Stimulated activated CD4-positive, alpha-beta T cell treated with anti-CD3 and anti-CD28 coated beads, Interleukin-4, amount 100 ng/mL, for 24 hours (primary cell): Measurements from ENCODE around the gene PPM1F.
A peak's percentile ranks its signal among the peaks of the same experiment; 100 is the strongest.
"Not testable (repeated sequence)": the region's sequence is repeated elsewhere in the genome, so short reads cannot be mapped to it uniquely, and the experiment has no call there.

Source experiments
- DNase-seq: peaks from one replicate; pipeline ENCODE4 v3.0.0-alpha.2; 2020

The PPM1F gene

DNA sequence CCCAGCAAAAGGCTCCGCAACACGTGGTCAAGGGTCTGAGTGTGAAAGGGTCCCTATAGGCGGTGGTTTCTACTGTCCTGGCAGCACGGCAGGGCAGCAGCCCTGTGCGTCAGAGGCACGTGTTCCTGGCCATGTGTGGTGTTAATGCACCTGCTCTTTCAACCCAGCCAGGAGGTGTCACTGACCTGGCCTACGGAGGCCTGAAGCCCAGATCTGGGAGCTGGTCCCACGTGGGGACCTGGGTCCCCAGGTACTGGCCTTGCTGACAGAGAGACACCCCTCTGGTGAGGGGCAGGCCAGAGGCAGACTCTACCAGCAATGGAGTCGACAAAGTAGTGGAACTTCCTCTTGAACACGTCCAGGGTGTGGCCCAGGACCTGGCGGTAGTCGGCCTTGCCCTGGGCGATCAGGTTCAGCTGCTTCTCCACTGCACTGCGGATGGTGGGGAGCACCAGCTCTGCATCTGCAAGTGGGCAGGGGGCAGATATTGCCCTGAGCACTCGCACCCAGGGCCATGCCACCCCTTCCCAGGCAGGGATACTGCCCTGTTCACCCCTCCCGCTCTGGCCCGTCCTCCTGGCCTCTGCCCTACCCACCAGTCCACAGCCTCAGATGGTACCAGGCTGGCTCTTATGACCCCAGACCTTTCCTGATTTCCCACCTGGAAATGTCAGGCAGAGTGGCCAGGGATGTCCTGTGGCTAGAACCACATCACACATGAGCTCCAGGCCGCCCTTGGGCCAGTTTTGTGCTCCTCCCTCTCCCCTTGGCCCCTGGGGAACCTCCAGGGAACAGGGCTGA lies 6.8 kb upstream of the PPM1F start:
- no peak for DNase-seq

DNA sequence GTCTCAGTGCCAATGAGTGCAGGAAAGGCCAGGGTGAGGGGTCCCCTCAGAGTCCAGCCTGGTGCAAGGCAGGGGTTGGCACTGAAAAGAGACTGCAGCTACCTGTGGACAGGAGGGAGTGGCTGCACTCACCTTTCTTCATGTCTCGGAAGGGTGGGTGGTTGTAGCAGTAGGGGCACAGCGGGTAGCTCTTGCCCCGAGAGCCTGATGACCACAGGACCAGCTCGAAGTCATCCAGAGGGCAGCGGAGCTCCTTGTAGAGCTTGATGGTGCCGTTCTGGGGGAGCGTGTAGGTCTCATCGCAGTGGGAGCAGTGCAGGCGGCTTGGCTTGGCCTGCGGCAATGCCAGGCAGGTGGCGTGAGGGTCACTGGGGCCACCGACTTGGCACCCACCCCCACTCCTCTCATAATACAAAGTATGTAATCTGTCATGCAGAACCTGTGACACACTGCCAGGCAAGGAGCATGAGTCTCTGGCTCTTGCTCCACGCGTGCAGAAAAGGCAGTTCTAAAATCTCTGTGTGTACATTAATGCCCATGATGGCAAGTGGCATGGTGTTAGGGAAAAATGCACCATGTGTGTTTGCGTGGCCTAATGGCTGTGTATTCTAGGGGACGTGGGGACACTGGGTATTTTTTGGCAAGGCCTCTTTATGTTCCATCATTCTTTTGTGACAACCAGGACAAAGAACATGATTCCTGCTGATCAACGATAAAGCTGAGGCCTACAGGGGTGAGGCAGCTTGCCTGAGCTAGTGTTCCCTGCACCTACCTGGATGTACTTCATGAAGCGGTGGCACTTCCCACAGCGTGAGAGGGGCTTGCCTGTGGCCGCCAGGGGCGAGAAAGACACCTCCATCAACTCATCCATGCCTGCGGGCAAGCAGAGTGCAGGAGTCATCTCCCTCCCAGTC lies 6.0 kb upstream of the PPM1F start:
- no peak for DNase-seq

DNA sequence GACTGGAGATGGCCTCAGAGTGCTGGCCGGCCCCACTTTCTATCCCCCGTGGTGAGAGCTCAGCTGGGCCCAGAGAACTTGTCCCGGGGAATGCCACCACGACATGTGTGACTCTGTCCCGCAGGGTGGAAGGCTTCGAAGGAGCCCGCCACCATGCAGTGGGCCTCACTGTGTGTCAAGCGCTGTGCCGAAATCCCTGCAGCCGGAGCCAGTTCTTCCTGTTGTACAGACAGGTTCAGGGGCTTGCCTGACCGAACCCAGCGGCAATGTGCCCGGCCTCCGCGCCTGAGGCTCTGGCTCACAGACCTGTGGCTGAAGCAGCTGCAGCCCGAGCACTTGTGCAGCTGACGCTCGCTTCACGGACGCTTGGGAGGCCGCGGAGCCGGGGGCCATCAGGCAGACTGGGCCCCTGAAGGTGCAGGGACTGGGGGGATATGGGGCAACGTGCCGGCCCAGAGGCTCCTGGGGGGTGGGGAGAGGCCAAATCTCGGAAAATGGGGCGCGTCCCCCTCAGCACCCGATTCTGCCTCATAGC lies 650 bp downstream of the PPM1F start:
- peak; percentile 11 for DNase-seq

DNA sequence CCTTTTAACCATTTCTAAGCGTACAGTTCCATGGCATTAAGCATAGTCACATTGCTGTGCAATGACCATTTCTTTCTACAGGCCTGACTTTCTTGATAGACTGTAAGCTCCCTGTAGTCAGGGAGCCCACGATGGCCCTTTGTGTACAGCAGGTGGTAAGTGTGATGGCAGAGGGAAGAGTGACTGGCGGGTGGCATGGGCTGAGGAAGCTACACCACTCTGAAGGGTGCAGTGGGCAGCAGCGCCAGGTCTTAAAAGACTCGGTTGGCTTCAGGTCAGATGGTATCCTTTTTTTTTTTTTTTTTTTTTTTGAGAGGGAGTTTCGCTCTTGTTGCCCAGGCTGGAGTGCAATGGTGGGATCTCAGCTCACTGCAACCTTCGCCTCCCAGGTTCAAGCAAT lies 1.6 kb downstream of the PPM1F start:
- DNase-seq, result no peak

DNA sequence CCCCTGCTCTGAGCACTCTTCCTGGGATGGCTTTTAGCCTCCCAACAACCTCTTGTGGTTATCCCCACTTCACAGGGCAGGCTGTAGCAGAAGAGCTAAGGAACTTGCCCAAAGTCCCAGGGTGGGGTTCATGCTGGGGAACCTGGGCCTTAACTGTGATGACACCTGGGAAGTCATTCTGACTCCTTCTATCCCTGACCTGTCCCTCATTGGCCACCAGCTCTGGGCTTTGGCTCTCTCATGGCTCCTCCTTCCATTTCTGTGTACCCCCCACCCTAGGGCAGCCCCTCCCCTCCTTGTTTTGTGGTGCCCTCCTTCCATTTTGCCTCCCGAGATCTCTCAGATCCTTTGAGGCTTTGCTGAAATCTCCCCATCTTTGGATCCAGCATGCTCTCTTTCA lies 2.7 kb downstream of the PPM1F start:
- no peak for DNase-seq

DNA sequence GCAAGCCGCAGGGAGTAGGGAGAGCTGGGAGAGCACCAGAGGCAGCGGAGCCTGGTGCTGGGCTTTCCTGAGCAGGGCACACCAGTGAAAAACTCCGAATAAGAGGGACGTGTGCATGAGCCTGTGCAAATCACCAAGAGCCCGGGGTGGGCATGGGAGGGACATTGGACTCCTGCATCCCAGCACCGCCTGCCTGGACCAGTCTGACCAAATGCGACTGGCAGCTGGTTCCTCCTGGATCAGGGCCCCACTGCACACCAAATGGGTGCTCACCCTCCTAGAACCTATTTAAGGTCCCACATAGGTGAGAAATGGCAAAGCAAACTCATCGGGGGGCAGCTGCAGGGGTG lies 3.1 kb downstream of the PPM1F start:
- no peak for DNase-seq

DNA sequence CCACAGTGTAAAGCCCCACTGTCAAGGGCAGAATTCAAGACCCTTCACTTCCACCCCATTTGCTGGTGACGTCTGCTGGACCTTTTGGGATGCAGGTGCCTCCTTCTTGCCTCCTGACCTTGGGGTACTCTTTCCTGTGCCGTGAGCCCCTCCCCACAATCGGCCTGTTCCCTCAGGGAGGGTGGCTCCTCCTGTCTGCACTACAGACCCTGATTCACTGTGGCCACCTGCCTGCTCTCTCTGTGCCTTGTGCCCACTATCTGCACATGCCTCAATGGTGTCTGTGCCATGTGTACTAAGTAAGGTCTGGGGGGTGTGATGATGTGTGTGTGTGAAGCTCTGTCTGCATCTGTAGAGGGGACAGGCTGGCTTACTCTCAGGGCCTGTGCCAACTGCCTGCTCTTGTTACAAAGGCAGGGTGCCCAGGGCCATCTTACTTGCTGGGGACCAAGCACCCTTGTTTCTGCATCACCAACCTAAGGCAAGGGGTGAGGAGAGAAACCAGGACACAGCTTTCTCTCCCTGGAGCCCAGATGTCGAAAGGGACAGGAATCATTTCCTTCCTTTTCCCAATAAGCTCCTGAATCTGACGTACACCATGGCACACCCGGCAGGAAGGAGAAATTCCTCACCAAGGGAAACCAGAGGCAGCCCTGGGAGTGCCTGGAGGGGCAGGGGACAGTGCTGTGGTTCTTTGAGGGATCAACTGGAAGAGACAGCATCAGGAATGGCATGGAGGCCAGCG lies 3.7 kb downstream of the PPM1F start:
- DNase-seq, result no peak

DNA sequence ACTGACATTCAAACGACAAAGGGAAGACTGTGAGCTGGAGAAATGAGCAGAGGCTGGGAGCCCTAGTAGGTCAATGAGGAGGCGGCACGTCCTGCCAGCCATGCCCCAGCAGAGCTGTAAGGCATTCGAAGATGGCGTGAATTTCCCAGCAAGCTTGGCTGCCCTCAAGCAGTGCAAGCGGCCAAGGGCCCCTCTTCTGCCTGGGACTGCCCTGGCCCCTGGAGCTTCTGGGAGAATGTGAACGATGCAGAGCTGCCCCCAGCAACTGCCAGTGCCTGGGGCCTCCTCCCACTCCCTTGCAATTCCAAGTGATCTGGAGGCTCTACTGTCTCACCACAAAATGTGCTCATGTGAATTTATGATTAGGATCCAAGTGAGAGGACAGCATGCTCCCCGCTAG lies 4.3 kb downstream of the PPM1F start:
- DNase-seq, result no peak

DNA sequence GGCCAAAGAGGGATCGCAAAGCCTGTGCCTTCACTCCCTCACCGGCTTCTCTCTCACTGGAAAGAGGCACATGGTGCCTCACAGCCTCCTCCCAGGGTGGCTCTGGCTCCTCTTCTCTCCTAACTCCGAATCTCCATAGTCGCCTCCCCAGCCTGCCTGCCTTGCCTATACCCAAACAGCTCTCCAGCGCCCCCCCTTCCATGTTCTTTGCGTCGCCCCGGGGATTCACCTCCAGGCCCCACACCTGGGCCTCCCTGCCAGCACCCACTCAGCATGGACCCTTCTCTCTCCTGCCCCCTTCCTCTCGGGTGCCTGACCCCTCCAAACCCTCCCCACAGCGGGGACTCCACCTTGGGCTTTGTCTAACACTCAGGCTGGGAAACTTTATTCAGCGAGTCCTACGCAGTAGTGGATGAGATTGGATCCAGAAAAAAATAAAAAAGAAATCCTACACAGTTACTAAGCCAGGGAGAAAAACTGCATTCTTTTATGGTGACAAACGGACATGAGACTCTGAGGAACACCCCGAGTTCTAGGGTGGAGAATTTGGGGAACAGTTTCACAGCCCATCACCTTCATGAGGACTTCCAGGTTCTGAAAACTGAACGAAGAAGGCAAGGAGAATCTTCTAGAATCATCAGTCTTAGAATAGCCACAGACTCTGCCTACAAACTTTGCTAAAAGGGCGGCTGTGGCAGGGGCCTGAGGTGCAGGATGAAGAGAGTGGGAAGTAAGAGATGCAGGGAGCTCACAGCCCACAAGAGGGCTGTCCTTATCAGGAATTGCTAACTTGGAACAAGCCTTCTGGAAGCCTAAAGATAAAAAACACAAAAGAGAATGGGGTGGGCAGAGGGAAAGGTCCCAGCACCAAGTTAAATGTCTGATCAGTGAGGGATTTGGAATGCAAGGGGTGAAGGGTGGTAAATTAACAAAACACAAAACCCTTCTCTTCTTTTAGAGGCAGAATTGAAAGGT lies 5.3 kb downstream of the PPM1F start:
- DNase-seq, result no peak

DNA sequence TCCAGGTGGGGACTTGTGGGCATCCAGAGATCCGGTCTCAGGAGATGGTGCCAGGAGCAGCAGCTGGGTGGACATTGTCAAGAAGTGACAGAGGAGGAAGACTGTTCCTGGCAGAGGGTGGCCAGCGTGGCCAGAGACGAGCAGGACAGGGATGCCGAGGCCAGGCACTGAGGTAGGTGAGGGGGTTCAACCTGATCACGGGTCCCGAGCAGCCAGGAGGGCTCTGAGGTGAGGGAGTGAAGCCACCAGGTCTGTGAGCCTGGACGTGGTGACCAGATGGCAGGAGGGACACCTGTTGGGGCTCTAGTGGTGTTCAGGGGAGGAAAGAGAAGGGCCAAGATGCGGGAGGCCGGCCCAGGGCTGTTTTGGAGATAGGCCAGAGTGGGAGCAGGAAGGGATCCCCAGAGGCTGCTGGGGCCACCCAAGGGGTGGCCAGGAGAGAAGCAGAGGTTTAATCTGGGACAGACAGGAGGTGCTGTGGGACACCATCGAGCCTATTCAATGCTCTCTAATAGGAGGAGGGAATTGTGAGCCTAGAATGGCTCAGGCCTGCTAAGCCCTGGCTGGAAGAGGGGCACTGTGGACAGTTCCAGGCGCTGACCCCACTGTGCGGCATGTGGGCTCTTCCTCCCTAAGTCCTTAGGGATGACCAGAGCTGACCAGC lies 6.3 kb downstream of the PPM1F start:
- DNase-seq, result no peak

DNA sequence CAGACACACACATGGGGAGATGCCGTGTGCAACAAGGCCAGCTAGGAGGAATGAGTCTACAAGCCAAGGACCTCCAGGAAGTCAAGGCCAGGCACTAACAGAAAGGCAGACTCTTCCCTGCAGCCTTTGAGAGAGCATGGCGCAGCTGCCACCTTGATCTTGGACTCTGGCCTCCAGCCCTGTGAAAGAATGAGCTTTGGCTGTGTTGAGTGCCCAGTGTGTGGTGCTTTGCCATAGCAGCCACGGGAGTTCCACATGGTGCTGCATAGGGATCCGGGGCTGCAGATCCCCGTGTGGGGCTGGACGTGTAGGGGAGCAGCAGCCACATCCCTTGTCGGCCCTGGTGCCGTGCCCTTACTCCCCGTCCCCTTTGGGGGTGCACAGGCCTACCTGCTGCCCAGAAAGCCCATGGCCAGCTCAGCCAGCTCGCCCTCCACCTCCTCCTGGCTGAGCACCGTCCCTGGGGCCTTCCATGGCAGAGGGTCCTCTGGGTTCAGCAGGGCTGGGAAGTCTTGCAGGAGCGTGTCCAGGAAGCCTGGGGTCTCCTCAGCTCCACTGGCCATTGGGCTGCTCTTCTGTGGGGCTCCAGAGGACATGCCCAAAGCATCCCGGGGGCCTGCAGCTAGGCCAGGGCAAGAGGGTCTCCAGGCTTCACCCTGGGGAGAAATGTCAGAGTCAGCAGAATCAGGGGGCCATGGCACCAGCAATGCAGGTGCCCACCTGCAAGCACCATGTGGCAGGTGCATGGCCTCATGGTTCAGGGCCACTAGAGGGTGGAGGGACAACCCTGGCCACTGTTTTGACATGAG lies 7.0 kb downstream of the PPM1F start:
- no peak for DNase-seq

DNA sequence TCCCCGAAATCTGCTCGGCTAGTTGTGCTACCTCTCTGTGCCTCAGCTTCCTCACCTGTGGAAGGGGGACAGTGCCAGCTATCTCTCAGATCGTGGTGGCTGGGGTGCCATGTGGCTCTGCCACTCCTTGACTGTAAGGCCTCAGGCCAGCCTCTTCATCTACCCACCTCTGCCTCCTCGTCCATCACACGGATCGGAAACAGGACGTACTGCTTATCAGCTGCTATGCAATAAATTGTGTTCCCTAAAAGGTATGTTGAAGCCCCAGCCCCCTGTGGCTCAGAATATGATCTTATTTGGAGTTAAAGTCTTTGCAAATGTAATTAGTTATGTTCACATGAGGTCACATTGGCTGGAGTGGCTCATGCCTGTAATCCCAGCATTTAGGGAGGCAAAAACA lies 7.8 kb downstream of the PPM1F start:
- DNase-seq, result no peak

DNA sequence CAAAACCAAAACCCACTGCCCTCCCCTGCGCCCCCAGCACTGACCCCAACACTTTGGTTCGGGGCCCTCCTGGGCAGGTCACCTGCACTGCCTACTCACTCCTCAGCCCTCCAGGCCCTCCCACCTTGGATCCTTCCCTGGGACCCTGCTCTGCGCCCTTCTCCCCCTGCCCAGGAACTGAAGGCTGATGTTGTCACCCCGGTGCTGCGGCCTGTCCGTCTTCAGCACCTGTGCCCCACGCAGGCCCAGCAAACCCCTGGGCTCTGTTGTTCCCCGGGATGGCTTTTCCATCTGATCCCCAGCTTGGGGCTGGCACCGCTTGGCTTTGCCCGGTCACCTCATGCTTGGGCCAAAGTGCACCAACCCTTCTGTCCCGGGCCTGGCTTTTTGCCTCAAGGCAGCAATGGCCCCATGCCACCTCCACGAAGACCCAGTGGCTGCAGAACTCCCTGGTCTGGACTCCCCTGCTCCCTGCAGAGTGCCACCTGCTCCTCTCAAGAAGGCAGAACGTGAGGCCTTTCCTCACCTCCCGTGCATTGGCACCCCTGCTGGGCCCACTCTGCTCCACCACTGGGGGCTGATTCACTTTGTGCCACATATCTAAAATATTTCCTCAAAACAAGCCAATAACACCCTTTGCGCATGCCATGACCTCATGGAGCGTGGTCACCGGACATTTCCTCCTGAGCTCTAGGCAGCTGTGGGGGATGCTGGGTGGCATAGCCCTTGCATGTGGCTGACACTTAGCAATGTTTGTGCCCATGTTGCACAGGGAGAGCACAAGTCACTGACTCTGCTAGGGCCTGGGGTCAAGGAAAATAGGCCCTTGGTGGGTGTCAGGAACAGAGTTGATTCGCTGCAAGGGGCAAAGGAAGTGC lies 8.8 kb downstream of the PPM1F start:
- no peak for DNase-seq

DNA sequence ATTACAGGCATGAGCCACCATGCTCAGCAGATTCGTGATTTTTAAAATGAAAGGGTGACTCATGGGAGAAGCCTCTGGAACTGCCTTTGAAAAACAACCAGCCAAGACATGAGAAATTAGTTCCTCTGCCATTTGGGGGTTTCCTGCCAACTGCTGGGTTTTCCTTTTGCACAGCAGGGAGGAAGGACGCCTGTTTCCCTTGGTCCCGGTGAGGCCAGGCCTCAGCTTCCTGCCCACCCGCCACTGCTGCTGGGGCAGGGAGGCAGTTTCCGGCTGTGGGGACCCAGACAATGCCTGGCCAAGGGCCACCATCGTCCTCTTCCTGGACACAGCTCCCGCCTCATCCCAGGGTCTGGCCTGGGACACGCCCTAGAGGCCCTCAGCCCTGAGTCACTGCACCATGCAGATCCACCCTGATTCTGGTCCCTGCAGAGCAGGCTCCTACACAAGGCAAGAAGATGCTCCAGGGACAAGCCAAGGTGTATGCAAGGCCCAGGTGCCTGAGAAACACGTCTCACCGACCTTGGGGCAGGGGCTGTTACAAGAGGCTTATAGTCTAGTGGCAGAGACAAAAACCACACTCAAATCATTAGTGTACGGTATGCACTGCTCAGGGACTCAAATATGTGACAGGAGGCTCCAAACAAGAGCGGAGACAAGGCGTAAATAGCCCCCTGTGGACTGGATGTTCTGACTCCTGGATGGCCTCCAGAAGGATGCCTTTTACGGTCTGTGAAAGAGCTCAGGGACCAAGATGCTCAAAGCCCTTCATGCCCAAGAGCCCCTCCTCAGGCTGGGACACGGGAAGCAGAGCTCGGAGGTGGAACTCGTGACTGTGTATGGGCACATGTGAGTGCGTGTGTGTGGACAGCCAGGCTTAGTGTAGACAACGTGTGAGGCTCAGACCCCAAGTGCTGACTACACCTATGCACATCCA lies 10.0 kb downstream of the PPM1F start:
- peak; percentile 22 for DNase-seq

DNA sequence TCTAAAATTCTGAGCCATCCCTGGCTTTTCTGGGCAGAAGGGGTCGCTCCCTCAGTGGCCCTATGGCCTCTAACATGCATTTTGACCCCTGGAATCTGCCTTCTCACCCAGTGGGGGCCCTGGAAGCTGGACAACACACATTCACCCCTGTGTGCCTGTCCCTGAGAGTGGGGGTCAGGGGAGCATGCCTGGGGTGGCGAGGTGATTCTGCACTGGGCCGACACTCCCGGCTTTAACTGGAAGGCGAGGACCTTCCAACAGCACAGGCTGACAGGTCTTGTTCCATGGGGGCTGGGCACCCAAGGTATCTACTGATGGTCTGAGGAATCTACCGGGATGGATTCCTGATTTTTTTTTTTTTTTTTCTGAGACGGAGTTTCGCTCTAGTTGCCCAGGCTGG lies 10.7 kb downstream of the PPM1F start:
- DNase-seq, result no peak

DNA sequence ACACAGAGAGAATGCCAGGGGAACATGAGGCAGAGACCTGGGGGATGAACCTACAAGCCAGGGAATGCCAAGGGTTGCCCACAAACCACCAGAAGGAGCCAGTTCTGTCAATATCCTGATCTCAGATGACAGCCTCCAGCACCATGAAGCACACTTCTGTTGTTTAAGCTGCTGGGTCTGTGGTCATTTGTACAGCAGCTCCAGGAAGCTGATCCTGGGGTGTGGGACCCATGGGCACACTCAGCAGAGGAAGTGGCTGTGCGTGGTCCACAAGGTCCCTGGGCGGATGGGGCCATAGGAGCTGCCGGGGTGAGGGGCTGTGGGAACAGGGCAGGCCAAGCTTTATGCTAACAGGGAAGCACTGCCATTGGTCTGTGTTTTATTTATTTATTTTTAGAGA lies 12.1 kb downstream of the PPM1F start:
- no peak for DNase-seq

DNA sequence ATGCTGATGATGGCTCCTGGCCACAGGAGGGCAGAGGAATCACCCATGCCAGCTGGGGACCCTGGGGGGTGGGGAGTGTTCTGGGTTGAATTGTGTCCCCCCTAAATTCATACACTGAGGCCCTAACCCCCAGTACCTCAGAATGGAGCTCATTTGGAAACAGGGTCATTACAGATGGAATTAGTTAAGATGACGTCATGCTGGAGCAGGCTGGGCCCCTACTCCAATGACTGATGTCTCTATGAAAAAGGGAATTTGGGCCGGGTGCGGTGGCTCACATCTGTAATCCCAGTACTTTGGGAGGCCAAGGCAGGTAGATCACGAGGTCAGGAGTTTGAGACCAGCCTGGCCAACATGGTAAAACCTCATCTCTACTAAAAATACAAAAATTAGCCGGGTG lies 12.7 kb downstream of the PPM1F start:
- DNase-seq, result not testable (repeated sequence)

DNA sequence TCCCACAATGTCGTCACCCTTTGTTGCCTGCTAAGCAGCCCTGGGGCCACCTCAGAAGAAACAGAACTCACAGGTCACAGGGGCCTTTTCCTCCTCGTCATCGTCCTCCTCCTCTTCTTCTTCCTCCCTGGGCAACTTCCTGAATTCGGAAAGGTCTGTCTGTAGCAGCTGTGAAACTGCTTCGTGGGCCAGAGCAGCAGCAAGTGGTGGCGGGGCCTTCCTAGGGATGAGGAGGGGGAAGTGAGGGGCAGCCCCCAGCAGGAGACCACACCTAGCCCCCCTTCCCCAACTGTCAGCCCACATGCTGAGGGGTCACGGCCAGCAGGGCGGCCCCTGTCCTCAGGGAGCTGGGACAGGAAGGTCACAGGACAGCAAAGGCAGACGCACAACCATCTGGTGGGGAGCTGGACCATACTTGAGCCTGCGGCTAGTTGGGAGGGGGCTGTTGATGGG lies 13.2 kb downstream of the PPM1F start:
- DNase-seq, result no peak
